HUES6 (cell line): ENCODE results near the gene PLA2G4D.

Experiments
- H3K27ac ChIP-seq: 2 replicates; pipeline ENCODE4 v1.7.0; 2013; ENCODE audit warnings: low read depth, mild to moderate bottlenecking, low read length, inconsistent platforms
- H3K27me3 ChIP-seq: 2 replicates; pipeline ENCODE4 v1.6.1; 2013; ENCODE audit warnings: low read length; ENCODE audit not compliant: control insufficient read depth, insufficient read depth
- H3K36me3 ChIP-seq: 2 replicates; pipeline ENCODE4 v1.6.1; 2013; ENCODE audit warnings: low read length; ENCODE audit not compliant: control insufficient read depth, insufficient read depth
- H3K4me1 ChIP-seq: 2 replicates; pipeline ENCODE4 v1.6.1; 2013; ENCODE audit warnings: low read length; ENCODE audit not compliant: control insufficient read depth, insufficient read depth
- H3K4me3 ChIP-seq: 2 replicates; pipeline ENCODE4 v1.5.1; 2013; ENCODE audit warnings: low read depth, low read length
- H3K9ac ChIP-seq: one replicate; pipeline ENCODE4 v1.6.1; 2013; ENCODE audit warnings: mild to moderate bottlenecking, low read length
- H3K9me3 ChIP-seq: 2 replicates; pipeline ENCODE4 v1.6.1; 2013; ENCODE audit warnings: low read depth, low read length; ENCODE audit not compliant: control insufficient read depth, insufficient read depth

PLA2G4D gene

DNA sequence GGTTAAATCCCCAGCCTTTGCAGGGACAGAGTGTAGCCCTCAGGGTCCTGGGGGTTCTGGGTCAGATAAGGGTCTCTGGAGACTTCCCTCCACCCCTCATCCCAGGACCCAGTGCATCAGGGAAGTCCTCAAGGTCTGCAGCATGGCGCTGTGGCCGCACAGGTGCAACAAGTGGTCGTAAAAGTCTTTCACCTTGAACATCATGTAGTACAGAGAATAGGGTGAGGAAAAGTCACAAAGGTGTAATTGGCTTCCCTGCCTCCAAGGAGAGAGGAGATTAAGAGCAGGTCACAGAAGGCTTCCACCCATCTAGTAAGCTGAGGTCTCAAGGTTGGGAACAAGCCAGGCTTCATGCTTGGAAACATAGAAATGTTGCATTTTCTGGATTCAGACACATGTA, 29.2 kb upstream of the PLA2G4D start:
- Histone ChIP-seq H3K9me3 (no peaks in the 10 kb centered on the region), H3K27me3 (0 out of 2 replicates have a peak, but pooled peaks cover 4% of the 10 kb centered on the region)

DNA sequence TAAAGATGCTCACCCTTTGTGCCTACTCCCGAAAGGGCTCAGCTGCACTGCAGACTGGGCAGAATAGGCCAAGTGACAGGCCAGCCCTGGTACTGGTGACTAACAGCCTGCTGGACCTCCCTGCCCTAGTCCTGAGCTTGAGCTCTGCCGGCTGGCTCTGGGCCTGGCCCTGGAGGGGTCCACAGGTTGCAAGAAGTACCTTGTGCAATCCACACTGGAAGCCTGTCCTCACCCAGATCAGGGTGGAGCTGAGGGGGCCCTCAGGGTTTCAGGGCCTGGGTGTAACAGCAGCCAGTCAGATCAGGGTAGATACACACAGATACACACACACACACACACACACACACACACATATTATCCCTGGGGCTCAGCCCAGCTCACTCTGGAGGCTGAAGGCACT, 27.3 kb upstream of the PLA2G4D start:
- no peak overlapping the region for H3K9ac ChIP-seq

More for the DNA sequence above, 29.2 kb upstream of the PLA2G4D start:
- Histone ChIP-seq H3K4me1 (peaks cover 12% of the 10 kb centered on the region), H3K27ac (no peak overlapping the region), H3K9ac (no peak overlapping the region), H3K4me3 (no peak overlapping the region), H3K36me3 (no peaks in the 10 kb centered on the region)

DNA sequence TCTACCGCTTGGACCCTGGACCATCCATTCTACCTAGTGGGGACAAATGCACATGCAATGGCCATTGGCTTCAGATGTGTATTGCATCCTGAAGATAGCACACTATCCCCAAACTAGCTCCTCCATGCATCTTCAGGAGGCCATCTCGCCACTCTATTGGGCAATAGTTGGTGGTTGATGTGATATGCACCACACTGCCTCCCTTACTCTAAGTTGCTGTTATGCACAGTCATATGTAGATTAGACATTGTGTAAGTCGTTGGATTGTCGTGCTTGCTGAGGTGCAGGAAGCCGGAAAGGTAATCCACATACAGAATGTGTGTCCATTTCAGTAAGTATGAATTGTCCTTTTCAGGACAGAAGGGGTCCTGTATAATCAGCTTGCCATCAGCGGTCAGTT, 26.7 kb upstream of the PLA2G4D start:
- H3K9ac ChIP-seq: no peak overlapping the region
- H3K36me3 ChIP-seq: no peaks in the 10 kb centered on the region
- no peaks in the 10 kb centered on the region for H3K9me3 ChIP-seq
- no peak overlapping the region for H3K27ac ChIP-seq
- H3K27me3 ChIP-seq: 0 out of 2 replicates have a peak, but pooled peaks cover 4% of the 10 kb centered on the region
- peaks cover 15% of the 10 kb centered on the region for H3K4me1 ChIP-seq
- no peak overlapping the region for H3K4me3 ChIP-seq

More for the DNA sequence above, 27.3 kb upstream of the PLA2G4D start:
- no peak overlapping the region for H3K4me3 ChIP-seq
- H3K4me1 ChIP-seq: peaks cover 15% of the 10 kb centered on the region
- no peak overlapping the region for H3K27ac ChIP-seq
- 0 out of 2 replicates have a peak, but pooled peaks cover 4% of the 10 kb centered on the region for H3K27me3 ChIP-seq
- H3K36me3 ChIP-seq: no peaks in the 10 kb centered on the region
- H3K9me3 ChIP-seq: no peaks in the 10 kb centered on the region

DNA sequence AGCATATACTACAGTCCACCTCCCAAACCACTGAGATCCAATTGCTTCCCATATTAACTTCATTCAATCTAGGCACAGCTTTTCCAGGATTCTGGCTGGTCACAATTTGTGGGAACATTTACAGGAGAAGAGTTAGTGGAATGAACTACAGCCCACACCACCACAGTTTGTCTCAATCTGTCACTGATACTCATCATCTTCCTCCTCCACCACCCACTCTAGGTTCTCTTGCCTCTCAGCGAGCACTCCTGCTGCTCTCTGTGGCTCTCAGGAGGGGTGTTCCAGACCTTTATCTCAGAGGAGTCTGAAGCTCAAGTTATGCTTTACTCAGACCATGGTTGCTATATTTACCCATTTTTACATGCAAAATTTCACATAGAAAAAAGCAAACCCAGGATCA, 25.9 kb upstream of the PLA2G4D start:
- no peaks in the 10 kb centered on the region for H3K36me3 ChIP-seq
- H3K4me1 ChIP-seq: peaks cover 15% of the 10 kb centered on the region
- no peaks in the 10 kb centered on the region for H3K9me3 ChIP-seq
- no peak overlapping the region for H3K4me3 ChIP-seq
- H3K27ac ChIP-seq: no peak overlapping the region
- H3K27me3 ChIP-seq: 0 out of 2 replicates have a peak, but pooled peaks cover 4% of the 10 kb centered on the region
- H3K9ac ChIP-seq: no peak overlapping the region

DNA sequence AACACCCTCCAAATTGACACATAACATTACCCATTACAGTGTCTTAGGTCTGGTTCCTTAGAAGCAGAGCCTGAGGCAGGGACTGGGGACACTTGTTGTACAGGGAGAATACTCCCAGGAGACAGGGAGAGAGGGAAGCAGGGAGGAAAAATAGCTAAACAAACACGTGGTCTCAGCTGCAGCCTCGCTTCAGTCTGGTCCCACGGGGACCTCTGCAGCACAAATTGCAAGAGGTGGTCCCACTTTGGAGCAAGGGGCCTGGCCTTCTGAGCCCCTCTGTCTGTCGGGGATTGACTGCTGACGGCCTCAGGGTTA, 25.0 kb upstream of the PLA2G4D start:
- Histone ChIP-seq H3K9me3 (no peaks in the 10 kb centered on the region), H3K36me3 (no peaks in the 10 kb centered on the region), H3K4me3 (no peak overlapping the region), H3K27ac (no peak overlapping the region), H3K9ac (no peak overlapping the region), H3K27me3 (0 out of 2 replicates have a peak, but pooled peaks cover 4% of the 10 kb centered on the region), H3K4me1 (peaks cover 15% of the 10 kb centered on the region)

DNA sequence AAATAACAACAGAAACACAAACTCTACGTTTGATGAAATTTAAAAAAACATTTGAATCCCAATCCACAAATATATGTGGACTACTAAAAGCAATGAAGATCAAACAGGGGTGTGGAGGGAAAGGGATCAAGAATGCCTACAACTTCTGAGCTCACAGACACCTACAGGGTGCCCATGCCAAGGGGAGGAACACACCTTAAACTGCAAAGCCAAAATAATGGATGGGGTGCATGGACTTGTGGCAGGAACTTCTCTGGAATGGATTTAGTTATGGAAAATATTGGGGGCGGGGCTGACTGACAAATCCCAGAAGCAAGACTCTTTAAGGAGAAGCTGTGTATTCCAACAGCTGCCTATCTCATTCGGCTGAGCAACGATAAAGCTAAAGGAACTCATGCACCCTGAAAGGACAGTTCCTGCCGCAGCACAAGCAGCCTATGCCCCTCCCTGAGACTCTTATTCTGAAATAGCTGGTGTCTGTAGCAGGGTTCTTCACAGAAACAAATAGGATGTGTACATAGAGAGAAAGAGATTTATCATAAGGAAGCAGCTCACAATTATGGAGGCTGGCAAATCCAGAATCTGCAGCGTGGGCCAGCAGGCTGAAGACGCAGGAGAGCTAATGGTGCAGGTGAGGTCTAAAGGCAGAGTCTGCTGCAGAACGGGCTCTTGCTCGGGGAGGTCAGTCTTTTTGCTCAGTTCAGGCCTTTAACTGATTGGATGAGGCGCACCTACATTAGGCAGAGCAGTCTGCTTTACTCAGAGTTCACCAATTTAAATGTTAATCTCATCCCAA, 24.5 kb upstream of the PLA2G4D start:
- Histone ChIP-seq H3K27ac (no peak overlapping the region), H3K27me3 (0 out of 2 replicates have a peak, but pooled peaks cover 4% of the 10 kb centered on the region), H3K4me3 (no peak overlapping the region), H3K9me3 (no peaks in the 10 kb centered on the region), H3K36me3 (no peaks in the 10 kb centered on the region), H3K9ac (no peak overlapping the region), H3K4me1 (peaks cover 15% of the 10 kb centered on the region)

DNA sequence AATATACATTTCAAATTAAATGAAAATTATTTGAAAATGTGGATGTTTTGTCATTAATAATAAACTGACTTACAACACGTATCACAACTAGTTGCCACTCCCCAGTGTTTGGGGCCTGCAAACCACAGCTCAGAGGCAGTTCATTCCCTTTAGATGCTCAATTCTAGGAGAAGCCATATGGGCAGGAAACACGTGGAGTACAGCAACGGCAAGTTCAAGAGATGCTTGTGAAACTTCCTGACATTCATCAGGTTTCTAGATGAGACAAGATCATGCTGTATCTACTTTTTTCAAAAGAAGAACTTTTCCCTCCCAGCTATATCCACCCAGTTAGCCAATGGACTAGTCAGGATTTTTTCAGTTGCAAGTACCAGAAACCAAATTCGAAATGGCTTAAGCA, 17.6 kb upstream of the PLA2G4D start:
- H3K9ac ChIP-seq: no peak overlapping the region

DNA sequence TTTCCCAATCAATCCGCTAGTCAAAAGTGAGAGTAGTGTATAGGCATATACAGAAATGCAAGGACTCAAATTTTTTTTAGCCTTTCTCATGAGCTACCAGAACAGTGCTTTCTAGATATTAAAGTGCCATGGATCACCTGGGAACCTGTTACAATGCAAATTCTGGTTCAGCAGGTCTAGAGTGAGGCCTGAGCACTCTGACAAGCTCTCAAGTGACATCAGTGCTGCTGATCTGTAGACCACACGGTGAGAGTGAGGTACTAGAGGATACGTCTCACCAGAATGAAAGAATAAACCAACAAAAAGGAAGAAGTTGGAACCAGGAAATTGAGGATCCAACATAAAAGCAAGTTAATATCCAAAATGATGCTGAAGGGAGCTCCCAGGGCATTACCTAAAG, 16.0 kb upstream of the PLA2G4D start:
- Histone ChIP-seq H3K27me3 (no peaks in the 10 kb centered on the region), H3K9me3 (0 out of 2 replicates have a peak, but pooled peaks cover 5% of the 10 kb centered on the region), H3K4me1 (no peaks in the 10 kb centered on the region), H3K36me3 (no peaks in the 10 kb centered on the region), H3K4me3 (no peak overlapping the region), H3K27ac (no peak overlapping the region), H3K9ac (no peak overlapping the region)

More for the DNA sequence above, 17.6 kb upstream of the PLA2G4D start:
- H3K27me3 ChIP-seq: no peaks in the 10 kb centered on the region
- no peaks in the 10 kb centered on the region for H3K4me1 ChIP-seq
- no peak overlapping the region for H3K4me3 ChIP-seq
- no peaks in the 10 kb centered on the region for H3K36me3 ChIP-seq
- H3K9me3 ChIP-seq: 0 out of 2 replicates have a peak, but pooled peaks cover 5% of the 10 kb centered on the region
- H3K27ac ChIP-seq: no peak overlapping the region

DNA sequence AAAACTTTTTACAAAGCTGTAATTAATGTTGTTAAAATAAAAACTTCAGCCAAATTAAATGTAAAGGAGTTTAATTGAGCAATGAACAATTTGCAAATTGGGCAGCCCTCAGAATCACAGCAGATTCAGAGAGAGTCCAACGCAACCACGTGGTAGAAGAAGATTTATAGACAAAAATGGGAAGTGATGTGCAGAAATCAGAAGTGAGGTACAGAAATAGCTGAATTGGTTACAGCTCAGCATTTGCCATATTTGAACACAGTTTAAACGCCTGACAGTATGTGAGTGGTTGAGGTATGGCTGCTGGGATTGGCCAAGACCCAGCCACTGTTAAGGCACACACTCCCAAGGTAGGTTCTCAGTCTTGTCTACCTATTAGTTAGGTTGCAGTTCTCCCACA, 14.4 kb upstream of the PLA2G4D start:
- Histone ChIP-seq H3K27me3 (no peaks in the 10 kb centered on the region), H3K9me3 (0 out of 2 replicates have a peak, but pooled peaks cover 5% of the 10 kb centered on the region)

DNA sequence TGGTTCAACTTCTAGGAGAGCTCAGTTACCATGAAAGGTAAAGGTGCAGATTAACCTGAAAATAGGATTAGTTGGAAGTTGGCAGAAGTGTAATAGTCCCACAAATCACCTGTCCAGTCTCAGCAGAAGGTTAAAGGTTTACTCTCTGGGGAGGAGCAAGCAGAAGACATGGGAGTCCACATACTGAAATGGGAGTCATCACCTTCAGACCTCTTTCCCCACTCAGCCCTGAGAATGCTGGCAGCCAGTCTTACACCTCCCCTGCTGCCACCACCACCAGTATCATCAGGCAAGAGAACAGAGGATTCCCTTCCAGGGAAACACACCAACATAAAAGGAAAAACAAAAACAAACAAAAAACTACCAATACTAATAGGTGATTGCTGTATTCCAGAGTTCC, 13.8 kb upstream of the PLA2G4D start:
- no peaks in the 10 kb centered on the region for H3K27me3 ChIP-seq
- no peaks in the 10 kb centered on the region for H3K4me1 ChIP-seq
- H3K4me3 ChIP-seq: no peak overlapping the region
- 0 out of 2 replicates have a peak, but pooled peaks cover 5% of the 10 kb centered on the region for H3K9me3 ChIP-seq
- H3K36me3 ChIP-seq: no peaks in the 10 kb centered on the region
- H3K9ac ChIP-seq: no peak overlapping the region
- H3K27ac ChIP-seq: no peak overlapping the region

More for the DNA sequence above, 14.4 kb upstream of the PLA2G4D start:
- Histone ChIP-seq H3K9ac (no peak overlapping the region), H3K4me3 (no peak overlapping the region), H3K4me1 (no peaks in the 10 kb centered on the region), H3K36me3 (no peaks in the 10 kb centered on the region), H3K27ac (no peak overlapping the region)

DNA sequence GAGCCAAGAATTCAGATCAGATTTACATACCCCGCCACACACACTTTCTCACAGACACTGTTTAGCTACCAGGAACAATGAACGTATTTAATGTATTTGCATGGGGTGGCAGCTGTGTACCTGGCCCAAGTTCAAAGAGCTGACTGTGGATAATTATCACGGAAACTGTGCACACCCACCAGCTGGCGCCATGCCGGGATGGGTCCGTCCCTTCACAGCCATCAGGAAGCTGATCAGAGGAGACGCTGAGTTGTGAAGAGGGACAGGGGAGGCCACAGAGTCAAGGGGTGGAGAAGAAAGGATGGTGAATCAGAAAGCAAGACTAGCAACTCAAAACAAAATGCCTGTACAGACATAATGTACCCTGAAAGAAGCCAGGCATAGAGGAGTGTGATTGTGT, 13.1 kb upstream of the PLA2G4D start:
- no peak overlapping the region for H3K27ac ChIP-seq
- no peaks in the 10 kb centered on the region for H3K4me1 ChIP-seq
- H3K9me3 ChIP-seq: 0 out of 2 replicates have a peak, but pooled peaks cover 5% of the 10 kb centered on the region
- no peaks in the 10 kb centered on the region for H3K36me3 ChIP-seq
- no peak overlapping the region for H3K4me3 ChIP-seq
- H3K27me3 ChIP-seq: no peaks in the 10 kb centered on the region
- no peak overlapping the region for H3K9ac ChIP-seq
